ENCODE results near the gene ZDHHC6.

- TF ChIP-seq EP300 (conservative IDR thresholded peaks at IDR 0.05; ENCODE audit: poor library complexity, severe bottlenecking) = no peak
- TF ChIP-seq EZH2 (IDR thresholded peaks at IDR 0.05; ENCODE audit: borderline replicate concordance, insufficient read depth, low read length, poor library complexity, severe bottlenecking) = no peak
These were observed 64.0 kb downstream of the ZDHHC6 start for GRCh38 chr10:112382515-112383235.
